NCI-H510A (cell line): ENCODE measurements around the gene TMLHE.
"Not testable (repeated sequence)": the region's sequence is repeated elsewhere in the genome, so short reads cannot be mapped to it uniquely, and the experiment has no call there.

Experiments used
- DNase-seq: peaks from one replicate; lab custom pipeline; 2025; lab: John Stamatoyannopoulos, UW

Gene TMLHE, protein sequence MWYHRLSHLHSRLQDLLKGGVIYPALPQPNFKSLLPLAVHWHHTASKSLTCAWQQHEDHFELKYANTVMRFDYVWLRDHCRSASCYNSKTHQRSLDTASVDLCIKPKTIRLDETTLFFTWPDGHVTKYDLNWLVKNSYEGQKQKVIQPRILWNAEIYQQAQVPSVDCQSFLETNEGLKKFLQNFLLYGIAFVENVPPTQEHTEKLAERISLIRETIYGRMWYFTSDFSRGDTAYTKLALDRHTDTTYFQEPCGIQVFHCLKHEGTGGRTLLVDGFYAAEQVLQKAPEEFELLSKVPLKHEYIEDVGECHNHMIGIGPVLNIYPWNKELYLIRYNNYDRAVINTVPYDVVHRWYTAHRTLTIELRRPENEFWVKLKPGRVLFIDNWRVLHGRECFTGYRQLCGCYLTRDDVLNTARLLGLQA

DNA sequence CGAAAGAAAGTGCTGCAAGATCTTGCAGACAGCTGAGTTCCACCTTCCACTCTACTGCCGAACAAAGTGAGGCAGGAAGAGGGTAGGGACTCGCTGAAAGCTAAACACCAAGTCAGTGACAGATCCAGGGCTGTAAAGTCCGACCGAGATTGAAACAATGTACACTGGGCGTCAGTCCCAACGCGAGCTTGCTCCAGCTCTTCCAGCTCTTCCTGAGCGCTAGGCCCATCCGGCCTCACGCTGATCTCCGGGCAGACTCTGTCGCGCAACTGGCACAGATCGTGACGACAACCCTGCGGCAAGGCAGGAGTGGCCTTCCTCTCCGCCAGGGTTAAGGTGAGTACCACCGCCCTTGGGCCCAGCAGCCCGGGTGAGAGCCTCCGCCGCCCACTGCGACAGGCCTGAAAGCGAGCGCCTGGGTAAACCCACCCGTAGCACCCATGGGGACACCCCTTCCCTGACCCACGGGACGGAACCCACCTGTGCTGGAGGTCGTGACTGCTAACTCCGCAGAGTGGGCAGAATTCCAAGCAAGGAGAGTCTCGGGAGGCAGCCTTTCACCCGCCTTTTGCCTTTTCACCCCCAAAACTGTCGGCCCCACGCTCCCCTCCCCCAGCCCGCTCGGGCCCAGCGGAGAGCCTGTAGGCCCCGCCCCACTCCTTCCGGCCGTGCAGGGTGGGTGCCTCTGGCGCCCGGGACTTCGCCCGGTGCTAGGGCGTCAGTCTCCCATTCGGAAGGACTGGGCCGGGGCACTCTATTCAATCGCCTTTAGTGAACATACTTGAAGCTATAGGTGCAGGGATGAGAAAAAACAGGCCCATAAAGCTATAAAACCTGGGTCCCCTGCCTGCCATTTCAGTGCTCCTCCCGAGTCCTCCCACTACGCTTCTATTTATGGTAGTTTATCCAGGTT lies at the start of gene TMLHE, which contains the start of gene SPRY3:
TMLHE (minus strand) TSS at position 641 of the 913 bp plus-strand sequence. CDS start 67,676 bp downstream, outside the sequence.
SPRY3 (plus strand) TSS at position 275 of the 913 bp plus-strand sequence.
- DNase-seq: peak; percentile 37

DNA sequence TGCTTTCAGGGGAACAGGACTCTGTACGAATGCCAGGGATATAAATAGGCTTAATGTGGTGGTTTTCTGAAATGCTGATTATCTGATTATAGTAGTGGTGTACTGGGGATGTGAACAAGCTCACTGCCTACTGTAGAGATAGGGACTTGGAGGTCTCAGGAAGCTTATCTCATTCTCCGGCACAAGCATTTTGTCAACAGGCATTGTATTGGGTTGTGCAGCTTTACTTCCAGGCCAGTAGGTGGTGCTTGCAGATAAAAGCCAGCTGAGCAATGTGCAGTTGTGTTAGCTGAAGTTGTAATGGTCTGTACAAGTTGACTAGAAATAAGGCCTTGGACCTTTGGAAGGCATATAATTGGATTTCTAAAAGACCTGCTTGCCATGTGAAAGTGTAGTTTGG lies 49.5 kb upstream of the TMLHE start:
- no peak for DNase-seq

DNA sequence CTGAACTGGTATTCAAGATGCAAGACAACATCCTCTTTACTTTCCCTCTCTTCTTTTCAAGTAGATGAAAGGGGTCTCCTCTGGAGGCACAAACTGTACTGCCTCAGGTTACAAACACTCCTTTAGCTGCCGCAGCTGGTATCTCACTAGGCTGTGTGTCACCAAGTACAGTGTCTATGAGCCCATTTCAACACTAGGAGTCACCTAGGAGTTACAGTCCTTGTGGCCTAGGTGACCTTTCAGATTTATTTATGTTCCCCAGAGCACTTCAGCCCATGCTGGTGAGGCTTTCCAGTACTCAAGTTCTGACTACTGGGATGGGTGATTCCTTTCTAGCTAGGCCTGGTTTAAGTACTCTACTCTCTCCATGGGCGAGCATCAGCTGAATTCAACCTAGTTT lies 32.4 kb upstream of the TMLHE start:
- DNase-seq: no peak

DNA sequence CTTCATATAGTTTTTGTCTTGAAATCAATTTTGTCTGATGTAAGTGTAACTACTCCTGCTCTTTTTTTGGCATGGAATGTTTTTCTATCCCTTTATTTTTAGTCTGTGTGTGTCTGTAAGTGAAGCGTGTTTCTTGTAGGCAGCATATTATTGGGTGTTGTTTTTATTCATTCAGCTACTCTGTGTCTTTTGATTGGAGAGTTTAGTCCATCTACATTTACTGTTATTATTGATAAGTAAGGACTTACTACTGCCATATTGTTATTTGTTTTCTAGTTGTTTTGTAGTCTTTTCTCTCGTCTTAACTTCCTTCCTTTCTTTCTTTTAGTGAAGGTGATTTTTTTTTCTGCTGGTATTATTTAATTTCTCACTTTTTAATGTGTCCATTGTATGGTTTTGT lies 30.5 kb upstream of the TMLHE start:
- no peak for DNase-seq

DNA sequence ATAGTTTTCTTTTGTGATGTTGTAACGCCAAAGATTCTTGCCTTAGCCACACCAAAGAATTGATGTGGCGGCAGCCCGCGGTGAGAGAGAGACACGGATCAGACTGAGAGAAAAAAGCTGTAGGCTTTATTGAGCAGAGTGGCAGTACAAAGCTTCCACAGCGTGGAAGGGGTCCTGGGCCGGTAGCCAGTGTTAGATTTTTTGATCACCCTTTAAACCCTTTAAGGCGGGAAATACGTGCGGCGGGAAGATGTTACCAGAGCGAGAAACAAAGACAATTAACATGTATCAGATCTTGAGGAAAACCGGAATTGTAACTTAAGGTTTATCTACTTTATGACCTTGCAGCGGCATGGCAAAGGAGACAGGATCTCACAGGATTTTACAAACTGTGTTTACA lies 28.6 kb upstream of the TMLHE start:
- DNase-seq: not testable (repeated sequence)

DNA sequence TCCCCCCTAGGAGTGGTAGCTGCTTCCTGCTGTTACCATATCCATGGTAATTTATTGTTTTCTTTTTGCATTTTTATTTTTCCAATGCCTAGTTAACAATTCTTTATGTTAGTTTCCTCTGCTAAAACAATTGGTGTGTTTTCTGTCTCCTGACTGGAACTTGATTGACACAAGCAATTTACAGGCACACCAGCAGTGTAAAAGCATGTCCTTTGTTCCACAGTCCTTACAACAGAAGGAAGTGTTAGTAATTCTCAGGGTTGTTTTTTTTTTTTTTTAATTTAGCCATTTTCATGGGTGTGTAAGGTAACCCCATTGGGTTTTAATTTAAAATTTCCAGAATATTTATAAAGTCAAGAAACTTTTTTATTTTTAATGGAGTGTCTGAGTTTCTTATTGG lies 25.0 kb upstream of the TMLHE start:
- DNase-seq: no peak

DNA sequence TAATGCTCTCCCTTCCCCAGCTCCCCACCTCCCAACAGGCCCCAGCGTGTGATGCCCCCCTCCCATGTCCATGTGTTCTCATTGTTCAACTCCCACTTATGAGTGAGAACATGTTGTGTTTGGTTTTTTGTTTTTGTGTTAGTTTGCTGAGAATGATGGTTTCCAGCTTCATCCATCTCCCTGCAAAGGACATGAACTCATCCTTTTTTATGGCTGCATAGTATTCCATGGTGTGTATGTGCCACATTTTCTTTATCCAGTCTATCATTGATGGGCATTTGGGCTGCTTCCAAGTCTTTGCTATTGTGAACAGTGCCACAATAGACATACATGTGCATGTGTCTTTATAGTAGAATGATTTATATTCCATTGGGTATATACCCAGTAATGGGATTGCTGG lies 22.3 kb upstream of the TMLHE start:
- DNase-seq: not testable (repeated sequence)

DNA sequence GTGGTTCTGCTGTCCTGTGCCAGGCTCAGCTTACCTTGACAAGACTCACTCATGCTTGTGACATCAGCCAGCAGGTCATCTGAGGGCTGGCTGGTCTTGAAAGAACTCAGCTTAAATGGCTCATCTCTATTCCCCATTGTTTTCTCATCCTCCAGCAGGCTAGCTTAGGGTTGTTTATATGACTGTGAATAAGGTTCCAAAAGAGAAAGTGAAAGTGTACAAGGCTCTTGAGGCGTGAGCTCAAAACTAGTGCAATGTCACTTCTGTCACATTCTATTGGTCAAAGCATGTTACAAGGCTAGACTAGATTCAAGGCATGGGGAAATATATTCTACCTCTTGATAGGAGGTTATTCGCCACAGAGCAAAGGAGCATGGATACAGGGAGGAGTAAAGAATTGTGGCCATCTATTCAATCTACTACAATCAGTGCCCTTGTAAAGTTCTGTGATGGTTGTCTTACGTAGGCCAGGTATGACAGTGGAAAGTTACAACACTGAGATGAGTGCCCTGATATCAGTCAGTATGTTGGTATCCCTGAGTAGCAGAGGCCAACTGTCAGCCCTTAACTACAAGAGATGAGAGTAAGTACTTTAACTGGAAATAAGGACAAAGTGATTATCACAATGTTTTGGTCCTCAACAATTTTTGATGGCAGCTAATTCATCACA lies 19.8 kb upstream of the TMLHE start:
- no peak for DNase-seq

DNA sequence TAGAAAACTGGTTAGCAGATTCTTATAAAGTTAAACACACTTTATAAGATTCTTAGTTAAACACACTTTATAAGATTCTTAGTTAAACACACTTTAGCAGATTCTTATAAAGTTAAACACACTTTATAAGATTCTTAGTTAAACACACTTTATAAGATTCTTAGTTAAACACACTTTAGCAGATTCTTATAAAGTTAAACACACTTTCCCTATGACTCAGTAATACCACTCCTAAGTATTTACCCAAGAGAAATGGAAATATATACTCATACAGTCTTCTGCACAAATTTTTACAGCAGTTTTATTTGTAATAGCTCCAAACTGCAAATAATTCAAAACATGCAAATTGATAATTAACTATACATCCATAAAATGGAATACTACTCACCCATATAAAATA lies 7.4 kb upstream of the TMLHE start:
- not testable (repeated sequence) for DNase-seq

DNA sequence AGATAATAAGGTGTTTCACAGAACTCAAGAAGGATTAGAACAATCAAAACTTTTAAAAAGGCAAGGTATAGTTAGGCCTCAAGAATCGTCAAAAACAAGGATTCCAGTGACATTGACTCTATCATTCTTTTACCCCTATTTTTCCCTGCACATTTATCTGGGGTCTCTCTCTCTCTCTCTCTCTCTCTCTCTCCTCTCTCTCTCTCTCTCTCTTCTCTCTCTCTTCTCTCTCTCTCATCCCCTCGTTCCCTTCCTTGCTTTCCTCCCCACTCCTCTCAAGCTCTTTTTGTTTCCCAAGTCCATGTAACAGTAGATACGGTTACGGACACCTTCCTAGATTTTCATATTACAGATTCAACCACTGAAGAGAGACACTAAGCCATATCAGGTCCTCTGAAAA lies 3.2 kb upstream of the TMLHE start:
- DNase-seq: no peak

DNA sequence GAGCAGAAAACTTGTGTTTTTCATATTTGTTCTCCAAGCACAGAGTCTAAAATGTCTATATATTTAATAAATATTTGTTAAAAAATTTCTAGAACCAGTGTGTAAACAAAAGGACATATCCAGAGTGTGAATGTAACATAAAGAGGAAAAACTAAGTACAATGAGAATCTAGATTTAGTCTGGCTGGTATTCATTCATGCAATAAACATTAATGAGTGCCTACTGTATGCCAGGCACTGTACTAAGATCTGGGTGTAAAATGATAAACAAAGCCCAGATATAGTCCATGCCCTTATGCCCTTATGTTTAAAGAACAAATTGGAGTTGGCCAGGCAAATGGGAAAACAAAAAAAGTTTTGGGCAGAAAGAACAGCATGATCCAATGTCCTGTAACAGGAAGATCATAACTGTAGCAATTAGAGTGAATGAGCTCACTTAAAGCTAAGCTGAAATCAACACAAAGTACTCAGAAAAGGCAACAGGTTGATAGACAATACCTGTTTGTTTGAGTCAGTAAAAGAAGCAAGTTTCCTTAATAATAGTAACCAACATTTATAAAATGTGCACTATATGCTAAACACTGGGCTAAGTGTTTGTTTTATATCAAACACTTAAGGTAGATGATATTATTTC lies 1.3 kb upstream of the TMLHE start:
- DNase-seq: no peak

DNA sequence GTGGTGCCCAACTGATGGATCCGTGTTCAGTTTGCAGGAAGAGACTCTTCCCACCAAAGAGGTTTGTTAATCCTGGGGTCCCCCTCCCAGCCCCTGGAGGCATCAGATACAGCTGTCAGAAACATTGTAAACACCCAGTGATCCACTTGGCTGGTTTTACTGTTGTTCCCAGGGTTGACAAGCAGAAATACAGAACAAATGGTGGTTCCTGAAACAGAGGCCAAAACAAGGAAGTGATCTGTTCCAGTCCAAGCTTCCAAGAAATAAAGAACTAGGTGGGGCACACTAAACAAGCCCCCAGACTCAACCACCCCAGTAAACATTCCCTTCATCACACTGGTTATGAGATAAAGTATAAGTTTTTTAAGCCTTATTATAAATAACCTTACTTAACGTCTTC lies 1.4 kb downstream of the TMLHE start:
- no peak for DNase-seq

DNA sequence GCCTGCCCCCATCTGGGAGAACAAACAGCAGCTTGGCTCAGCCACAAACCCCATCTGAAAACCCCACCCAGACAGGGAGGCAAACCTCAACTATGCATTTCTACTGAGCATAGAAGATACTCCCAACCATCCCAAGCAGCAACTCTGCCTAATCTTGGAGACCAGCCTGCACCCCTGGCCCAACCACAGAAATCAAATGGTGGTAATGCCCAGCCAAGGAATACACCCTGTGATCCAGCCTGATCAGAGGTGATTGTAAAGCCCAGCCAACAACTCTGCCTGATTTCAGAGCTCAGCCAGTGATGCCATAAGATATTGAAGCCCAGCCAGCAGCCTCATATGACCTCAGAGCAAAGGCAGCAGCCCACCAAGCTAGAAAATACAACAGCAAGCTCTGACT lies 19.8 kb downstream of the TMLHE start:
- no peak for DNase-seq

DNA sequence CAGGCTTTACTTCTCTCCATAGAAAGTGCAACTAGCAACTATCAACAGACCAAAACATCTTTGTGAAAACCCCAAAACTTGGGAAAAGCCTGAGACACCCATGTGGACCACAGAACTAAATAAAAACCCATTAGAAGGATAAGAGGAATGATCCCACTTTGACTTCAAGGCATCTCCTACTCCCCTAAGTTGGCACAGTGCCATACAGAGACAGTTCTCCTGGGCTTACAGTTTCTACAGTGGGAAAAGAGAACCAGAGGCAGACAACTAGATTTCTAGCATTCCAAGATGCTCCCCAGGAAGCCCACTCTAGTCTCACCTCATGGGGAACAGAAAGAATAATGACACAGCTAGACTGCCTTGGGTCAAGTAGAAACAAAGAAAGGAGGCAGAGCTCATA lies 20.4 kb downstream of the TMLHE start:
- DNase-seq: no peak

DNA sequence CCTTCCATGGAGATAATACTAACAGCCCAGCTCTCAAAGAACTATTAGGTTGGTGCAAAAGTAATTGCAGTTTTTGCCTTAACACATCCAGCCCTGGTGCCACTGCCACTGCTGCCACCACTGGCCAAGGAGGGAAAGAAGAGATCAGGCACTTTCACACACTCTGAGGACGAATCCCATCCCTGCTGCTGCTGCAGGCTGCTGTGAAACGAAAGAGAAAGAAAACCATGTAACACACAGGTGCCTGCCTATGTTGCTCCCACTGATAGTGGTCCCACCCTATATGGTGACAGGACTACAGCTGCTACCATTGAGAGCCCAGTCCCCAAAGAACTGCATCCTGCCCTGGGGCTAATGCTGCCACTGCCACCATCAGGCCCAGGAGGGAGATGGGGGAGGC lies 35.1 kb downstream of the TMLHE start:
- DNase-seq: no peak

DNA sequence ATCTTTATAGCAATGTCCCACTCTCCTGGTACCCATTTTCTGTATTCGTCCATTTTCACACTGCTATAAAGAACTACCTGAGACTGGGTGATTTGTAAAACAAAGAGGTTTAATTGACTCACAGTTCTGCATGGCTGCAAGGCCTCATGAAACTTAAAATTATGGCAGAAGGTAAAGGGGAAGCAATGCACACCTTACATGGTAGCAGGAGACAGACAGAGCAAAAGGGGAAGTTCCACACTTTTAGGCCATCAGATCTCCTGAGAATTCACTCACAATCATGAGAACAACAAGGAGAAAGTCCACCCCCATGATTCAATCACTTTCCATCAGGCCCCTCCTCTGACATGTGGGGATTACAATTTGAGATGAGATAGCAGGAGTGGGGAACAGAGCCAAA lies 49.7 kb downstream of the TMLHE start:
- DNase-seq: no peak

DNA sequence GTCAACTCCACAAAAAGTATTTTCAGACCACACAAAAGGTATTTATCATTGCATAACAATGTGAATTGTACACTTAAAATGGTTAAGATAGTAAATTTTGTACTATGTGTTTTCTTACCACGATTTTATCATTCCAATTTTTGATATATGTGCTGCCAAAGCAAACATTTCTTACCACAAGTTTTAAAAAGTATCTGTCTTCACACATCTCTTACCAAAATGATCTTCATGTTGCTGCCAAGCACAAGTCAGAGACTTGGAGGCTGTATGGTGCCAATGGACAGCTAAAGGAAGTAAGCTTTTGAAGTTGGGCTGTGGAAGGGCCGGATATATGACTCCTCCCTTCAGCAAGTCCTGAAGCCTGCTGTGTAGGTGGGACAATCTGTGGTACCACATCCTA lies 67.9 kb downstream of the TMLHE start:
- DNase-seq: no peak

DNA sequence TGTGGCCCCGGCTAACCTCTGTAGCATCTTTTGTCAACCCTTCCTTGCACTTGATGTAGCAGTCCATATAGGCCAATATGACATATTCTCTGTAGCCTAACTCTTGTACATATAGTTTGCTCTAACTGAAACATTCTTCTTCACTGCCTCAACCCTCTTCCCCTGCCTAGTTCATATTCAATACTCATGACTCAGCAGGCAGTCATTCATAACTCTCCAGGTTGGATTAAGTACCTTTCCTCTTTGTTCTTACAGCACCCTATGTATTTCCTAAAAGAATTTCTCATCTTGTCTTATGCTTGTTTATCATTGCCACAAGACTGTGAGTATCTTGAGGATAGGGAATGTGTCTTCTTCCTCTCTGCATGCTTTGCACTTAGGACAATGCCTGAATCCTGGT lies 76.9 kb downstream of the TMLHE start:
- no peak for DNase-seq

DNA sequence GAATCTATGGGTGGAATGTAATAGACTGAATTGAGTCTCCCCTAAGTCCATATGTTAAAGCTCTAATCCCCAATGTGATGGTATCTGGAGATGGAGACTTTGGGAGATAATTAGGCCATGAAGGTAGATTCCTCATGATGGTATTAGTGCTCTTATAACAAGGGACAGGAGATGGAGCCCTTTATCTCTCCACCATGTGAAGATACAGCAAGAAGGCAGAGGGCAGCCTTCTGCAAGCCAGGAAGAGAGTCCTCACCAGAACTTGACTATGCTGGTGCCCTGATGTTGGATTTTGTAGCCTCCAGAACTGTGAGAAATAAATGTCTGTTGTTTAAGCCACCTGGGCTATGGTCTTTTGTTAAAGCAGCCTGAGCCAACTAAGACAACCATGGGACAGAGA lies 78.0 kb downstream of the TMLHE start:
- no peak for DNase-seq

DNA sequence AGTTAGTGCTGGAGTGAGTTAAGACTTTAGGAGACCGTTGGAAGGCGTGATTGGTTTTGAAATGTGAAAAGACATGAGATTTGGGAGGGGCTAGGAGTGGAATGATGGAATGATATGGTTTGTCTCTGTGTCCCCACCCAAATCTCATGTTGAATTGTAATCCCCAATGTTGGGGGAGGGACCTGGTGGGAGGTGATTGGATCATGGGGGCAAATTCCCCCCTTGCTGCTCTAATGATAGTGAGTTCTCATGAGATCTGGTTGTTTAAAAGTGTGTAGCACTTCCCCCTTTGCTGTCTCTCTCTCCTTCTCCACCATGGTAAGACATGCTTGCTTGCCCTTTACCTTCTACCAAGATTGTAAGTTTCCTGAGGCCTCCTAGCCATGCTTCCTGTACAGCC lies 85.7 kb downstream of the TMLHE start:
- DNase-seq: not testable (repeated sequence)

DNA sequence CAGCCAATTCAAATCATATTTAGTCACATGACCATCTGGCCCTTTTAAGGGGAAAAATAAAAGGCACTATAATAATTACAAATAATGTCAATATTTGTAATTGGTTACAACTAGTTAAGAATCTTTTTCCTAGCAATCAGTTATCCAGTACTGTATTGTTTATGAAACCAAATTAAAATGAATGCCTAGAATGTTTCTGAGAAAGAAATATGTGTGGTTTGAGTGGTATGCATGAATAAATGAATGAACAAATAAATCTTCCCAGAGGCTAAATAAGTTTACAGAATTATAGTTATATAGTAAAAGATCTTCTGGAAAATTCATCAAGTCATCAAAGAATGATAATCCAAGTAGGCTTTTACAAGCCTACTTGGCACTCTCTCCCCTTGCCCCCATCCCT lies 98.5 kb downstream of the TMLHE start:
- no peak for DNase-seq

DNA sequence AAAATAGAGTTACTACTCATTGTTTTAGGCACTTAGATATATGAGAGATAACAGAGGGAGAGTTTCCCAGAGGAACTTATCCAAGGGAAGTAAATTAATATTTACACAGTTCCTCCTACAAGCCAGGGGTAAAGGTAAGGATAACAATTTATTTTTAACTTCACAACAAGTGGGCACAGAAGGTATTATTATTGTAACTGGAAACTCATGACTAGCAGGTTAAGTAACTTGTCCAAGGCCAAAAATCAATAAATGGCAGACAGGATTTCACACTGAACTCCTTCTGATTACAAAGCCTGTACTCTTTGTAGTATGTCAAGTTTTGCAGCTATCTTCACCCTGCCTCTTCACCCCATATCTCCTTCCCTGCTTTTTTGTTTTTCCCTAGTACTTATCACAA lies 107.5 kb downstream of the TMLHE start:
- no peak for DNase-seq
